H54 (cell line): Measurements from ENCODE around the gene LRRC18.

Source experiments
- DNase-seq: peaks from one replicate; pipeline ENCODE4 v3.0.0; 2011; ENCODE audit warnings: low spot score, mixed read lengths; ENCODE audit not compliant: insufficient read length
- FAIRE-seq: peaks from 3 replicates; lab custom pipeline; 2011; peaks lifted over from hg19 to GRCh38; lab: Jason Lieb, UNC
- POLR2A ChIP-seq: IDR thresholded peaks from 2 replicates; pipeline ENCODE4 v1.6.1; 2011; ENCODE audit warnings: low read depth, mild to moderate bottlenecking, low read length

Gene LRRC18

DNA sequence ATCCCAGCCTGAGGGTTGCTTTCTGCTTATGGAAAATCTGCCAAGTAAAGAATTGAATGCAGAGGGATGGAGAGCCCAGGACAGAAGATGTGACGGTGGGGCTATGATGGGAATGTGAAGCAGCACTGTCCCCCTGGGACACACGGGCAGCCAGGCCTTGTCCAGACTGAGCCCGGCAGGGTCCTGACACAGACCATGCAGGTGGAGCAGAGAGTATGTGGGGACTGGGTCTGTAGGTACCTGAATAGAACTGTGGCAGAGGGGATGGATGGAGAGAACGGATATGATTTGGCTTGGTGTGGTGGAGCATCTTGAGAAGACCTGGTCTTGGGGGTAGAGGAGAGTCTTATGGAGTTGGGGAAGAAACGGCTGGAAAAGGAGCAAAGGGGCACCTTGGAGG, 732 bp upstream of the LRRC18 start:
- no peak for FAIRE-seq
- TF ChIP-seq POLR2A: no peak

GRCh38 chr10:48938990-48939536, 577 bp downstream of the LRRC18 start:
- no peak for DNase-seq
- no peak for FAIRE-seq
- TF ChIP-seq POLR2A: no peak

More for the DNA sequence above, 732 bp upstream of the LRRC18 start:
- DNase-seq: no peak

DNA sequence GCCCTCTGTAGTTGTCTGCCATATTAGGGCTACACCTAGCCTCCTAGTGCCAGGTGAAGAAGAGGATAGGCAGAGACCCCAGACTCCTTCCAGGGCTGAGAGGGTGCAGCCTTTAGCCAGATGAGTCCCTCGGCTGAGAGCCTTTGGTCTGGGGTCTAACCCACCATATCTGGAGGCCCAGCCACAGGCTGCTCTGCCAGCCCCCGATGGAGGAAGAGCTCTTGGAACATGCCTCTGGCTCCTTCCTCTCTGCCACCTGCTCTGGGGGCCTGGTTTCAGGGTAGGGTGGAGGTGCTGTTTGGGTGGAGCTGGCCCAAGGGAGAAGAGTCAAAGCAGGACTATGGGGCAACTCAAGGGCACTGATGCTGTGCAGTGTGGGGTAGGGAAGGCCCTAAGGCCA, 1.4 kb downstream of the LRRC18 start:
- DNase-seq (no peak), FAIRE-seq (no peak)
- TF ChIP-seq POLR2A: no peak

GRCh38 chr10:48937796-48938195, 1.8 kb downstream of the LRRC18 start:
- no peak for FAIRE-seq
- no peak for DNase-seq
- TF ChIP-seq POLR2A: no peak

DNA sequence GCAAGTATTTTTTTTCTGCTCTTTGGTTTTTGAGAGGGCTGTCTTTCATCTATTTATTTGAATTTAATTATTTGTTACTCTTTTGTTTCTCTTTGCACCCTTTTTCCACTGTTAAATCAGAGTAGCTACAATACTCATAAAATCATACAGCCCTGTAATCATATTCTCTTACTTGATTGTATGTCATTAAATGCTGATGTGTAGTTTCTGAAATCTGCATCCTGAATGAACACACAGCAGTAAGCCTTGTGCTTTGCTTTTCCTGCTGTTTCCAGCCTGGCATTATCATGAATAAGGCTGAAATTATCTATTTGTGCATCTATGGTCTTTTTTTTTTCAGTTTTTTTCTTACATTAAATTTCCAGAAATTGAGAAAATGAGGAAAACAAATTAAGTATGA, 4.1 kb downstream of the LRRC18 start:
- FAIRE-seq (no peak), DNase-seq (no peak)
- no peak for TF ChIP-seq POLR2A

DNA sequence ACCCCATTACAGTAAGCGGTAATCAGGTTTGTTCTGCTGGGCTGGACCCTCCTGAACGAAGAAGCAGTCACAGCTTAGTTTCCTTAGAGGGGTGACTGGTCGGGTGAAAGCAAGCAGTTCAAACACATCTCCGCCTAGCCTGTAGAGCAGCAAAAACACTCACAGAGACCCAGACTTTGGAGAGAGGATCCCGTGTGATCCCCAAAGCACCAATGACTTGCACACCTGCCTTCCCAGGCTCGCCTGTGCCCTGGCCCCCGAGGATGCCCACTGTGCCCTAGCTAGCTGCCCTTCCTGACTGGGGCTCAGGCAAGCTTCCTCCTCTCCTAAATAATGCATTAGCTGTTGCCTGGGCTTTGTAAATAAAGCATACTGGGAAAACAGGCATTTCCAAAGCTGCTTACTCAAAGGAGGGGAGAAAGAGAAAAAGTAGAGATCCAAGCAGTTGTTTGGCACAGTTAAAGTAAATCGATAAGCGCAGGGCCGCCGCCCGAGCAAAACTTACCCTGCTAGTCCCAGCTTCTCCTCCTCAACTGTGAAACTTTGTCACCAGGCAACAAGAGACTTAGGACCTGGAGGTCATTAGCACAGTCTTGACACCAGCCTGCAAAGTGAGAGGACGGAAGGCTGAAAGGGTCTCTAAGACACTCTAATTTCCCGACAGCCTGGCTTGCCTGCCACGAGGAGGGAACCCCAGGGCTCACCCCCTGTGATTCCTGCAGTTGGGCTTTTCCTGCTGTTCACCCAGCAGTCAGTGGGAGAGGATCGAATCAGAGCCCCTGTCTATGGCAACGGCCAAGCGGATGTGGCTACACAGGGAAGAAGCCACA, 4.8 kb downstream of the LRRC18 start:
- no peak for DNase-seq
- no peak for TF ChIP-seq POLR2A
- FAIRE-seq: no peak

DNA sequence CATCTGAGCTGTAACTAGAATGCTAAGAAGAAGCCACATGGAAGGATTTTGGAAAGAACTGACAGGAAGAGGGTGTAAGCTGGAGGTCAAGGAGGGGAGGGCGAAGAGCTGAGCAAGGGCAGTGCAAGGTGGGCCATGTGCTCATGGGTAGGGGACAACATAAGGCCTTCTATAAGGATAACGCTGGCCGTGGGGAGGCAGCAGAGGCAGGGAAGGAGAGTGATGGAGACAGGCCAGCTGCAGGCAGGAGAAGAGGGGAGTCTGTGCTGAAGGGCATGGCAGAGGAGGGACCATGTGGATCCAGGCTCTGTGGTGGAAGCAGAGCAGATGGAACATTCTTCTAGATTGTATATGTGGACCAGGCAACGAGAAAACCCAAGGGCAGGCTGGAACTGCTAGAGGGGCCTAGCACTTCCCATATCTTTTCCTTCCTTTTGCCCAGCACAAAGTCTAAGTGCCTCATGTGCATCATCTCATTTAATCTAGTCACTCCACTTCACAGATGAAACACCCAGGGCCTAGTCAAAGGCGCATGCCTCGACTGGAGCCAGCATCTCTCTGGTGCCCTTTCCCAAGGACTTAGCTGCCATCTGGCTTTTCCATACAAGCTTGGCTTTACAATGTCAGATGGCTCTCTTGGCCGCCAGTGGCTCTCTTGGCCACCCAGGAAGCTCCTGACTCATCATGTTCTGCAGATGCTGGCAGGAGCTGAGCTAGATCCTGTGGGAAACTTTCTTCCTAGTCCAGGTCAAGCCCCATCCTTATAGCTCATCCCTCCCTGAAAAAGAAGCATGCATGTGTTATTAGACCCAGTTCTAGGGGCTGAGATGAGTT, 6.6 kb downstream of the LRRC18 start:
- TF ChIP-seq POLR2A: no peak
- FAIRE-seq (no peak), DNase-seq (no peak)

DNA sequence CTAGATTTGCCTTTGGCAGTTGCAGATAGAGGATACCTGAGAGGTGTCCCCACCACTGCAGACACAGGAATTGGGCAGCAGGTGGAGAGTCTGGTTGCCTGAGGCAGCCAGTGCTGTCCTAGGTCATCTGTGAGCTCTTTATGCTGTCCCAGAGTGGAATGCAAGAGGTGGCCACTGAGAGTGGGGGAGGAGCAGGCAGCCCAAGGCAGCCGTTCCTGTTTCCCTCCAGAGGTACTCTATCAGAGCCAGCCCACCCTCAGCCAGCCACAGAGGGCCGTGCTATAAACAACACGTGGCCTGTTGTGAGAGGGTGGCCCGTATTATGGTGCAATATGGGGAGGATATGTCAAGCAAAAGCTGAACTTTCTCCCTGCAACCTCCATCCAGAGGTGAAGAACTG, 8.5 kb downstream of the LRRC18 start:
- DNase-seq (no peak), FAIRE-seq (no peak)
- TF ChIP-seq POLR2A: no peak

DNA sequence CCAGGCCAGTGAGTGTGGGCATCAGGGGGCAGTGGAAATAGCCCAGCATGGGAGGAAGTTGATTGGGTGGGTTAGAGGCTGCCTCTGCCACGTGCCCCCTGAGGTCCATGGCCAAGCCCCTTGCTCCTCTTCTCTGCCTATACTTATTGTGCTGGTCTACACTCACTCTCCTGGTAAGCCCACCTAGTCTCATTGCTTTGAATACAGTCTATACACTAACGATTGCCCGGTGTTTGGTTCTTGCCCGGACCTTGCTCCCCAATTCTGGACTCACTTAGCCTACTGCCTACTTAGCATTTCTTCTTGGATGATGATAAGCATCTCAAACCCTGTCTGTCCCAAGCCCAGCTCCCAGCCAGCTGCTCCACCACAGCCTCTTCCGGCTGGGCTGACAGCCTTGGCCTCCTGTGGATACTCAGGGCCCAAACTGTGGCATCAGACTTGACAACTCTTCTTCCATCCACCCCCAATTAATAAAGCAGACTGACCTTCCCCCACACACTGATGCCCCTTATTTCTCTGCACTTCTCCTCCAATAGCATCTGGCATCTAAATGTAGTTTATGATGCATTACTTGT, 10.1 kb downstream of the LRRC18 start:
- FAIRE-seq (no peak), DNase-seq (no peak)
- no peak for TF ChIP-seq POLR2A

- FAIRE-seq: no peak
- no peak for TF ChIP-seq POLR2A
- DNase-seq: no peak
These were observed 12.7 kb downstream of the LRRC18 start for GRCh38 chr10:48926764-48927540.

DNA sequence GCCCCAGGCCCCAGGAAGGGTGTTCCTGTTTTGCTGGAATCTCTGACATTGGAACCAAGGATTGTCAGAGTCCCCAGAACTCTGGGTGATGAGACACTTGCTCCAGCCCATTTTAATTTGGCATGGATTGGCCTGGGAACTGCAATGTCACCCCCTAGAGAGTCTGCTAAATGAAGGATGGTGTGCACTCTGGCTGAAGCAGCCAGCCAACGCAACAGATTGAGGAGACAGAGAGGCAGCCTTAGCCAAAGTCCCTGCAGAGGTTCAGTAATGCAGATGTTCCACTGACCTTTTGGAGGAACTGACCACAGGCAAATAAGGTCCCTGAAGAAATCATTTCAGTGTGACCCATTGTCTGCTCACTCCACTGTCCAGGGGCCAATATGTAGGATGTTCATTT, 13.4 kb downstream of the LRRC18 start:
- FAIRE-seq: no peak
- DNase-seq: no peak
- TF ChIP-seq POLR2A: no peak

DNA sequence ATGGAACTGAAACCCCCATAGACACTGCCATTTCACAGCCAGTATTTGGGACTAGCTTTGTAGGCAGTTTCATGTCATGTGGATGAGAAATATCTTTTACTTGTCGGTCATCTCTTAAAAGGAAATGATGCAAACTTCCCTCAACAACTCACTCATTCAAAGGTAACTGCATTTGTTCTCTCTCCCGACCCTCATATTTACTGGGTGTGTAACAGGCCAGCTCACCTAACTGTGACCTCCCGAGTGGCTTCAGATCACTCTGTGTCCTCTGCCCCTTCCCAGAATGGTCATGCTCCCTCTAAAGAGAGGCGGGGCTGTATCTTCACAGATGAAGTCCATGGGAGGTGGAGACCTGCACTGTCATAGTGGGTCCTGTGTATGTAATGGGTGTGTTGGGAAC, 14.7 kb downstream of the LRRC18 start:
- DNase-seq (no peak), FAIRE-seq (no peak)
- TF ChIP-seq POLR2A: no peak

- DNase-seq (no peak), FAIRE-seq (no peak)
- TF ChIP-seq POLR2A: no peak
These were observed 15.9 kb downstream of the LRRC18 start for GRCh38 chr10:48923748-48924147.

DNA sequence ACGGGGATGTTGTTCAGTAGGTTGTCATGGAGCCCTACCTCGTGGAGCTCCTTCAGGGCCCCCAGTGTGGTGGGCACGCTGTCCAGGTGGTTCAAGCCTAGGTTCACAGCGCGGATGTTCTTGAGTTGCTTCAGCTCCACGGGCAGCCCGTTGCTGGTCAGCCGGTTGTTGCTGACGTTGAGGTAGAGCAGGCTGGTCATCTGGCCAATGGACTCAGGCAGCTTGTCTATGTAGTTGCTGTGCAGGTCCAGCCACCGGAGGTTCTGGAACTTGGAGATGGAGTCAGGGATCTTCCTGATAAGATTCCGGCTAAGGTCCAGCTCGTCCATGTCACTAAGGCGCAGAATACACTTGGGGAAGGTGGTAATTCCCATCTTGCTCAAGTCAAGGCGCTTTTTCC, 26.0 kb downstream of the LRRC18 start:
- TF ChIP-seq POLR2A: no peak
- DNase-seq (no peak), FAIRE-seq (no peak)
